ENCODE data around the gene SALL4.
"Not testable (repeated sequence)": the region's sequence is repeated elsewhere in the genome, so short reads cannot be mapped to it uniquely, and the experiment has no call there.

Gene SALL4

GRCh38 chr20:51818479-51819008 lies 16.2 kb upstream of the SALL4 start:
- Histone ChIP-seq H3K9me3 (ENCODE audit: control insufficient read depth, low read length) (no peaks in the 10 kb centered on the region), H3K4me3 (ENCODE audit: extremely low read depth, insufficient read depth, low read length, poor library complexity, severe bottlenecking) (no peak overlapping the region), H3K36me3 (ENCODE audit: control insufficient read depth, insufficient read depth, low read length) (no peaks in the 10 kb centered on the region), H3K27ac (ENCODE audit: low read depth, low read length, severe bottlenecking) (no peak overlapping the region), H3K4me1 (ENCODE audit: control insufficient read depth, insufficient read depth, low read length, poor library complexity, severe bottlenecking) (no peaks in the 10 kb centered on the region)
- WGBS, 2 experiments (ENCODE audit: insufficient coverage in 2 of 2), result 60% methylated on average over 1 of the region's 1 CpG; no CpG with 5 or more reads in 1 of the 2 experiments

GRCh38 chr20:51816856-51817255 lies 14.5 kb upstream of the SALL4 start:
- 90 to 91% methylated on average over 6 of the region's 8 CpGs for WGBS, 2 experiments (ENCODE audit: insufficient coverage in 2 of 2)
- H3K4me1 ChIP-seq (ENCODE audit: control insufficient read depth, insufficient read depth, low read length, poor library complexity, severe bottlenecking), result not testable (repeated sequence)

DNA sequence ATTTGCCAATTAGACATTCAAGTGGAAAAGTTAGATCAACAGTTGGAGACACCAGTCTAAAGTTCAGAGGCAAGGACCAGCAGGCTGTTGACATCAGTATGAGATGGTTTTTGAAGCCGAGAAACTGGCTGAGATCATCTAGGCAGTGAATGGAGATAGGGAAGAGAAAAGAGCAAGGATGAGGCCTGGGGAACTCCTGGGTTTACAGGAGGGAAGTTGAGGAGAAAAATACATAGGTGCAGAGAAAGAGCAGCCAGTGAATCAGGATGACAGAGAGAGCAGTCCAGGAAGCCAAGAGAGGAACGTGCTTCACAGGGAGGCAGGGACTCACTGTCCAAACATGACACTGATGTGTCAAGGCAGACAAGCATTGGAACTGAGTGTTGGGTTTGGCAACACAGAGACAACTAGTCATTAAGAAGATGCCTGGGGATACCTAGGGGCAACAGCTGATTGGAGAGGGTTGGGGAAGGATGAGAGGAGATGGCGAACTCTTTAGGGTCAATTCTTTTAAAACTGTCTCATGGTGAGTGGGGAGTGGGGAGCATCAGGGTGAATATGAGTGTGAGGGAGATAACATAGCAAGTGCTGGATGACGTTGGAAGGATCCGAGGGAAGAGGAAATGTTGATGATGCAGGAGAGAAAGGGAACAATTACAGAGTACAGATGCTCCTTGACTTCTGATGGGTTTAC lies 13.2 kb upstream of the SALL4 start:
- Histone ChIP-seq H3K4me1 (ENCODE audit: control insufficient read depth, insufficient read depth, low read length, poor library complexity, severe bottlenecking) (no peaks in the 10 kb centered on the region), H3K27ac (ENCODE audit: low read depth, low read length, severe bottlenecking) (no peak overlapping the region), H3K4me3 (ENCODE audit: extremely low read depth, insufficient read depth, low read length, poor library complexity, severe bottlenecking) (no peak overlapping the region), H3K36me3 (ENCODE audit: control insufficient read depth, insufficient read depth, low read length) (no peaks in the 10 kb centered on the region), H3K9me3 (ENCODE audit: control insufficient read depth, low read length) (no peaks in the 10 kb centered on the region)
- 87 to 88% methylated on average over 4 to 5 of the region's 5 CpGs for WGBS, 2 experiments (ENCODE audit: insufficient coverage in 2 of 2)

More at GRCh38 chr20:51816856-51817255, 14.5 kb upstream of the SALL4 start:
- H3K27ac ChIP-seq (ENCODE audit: low read depth, low read length, severe bottlenecking); H3K36me3 ChIP-seq (ENCODE audit: control insufficient read depth, insufficient read depth, low read length); H3K4me3 ChIP-seq (ENCODE audit: extremely low read depth, insufficient read depth, low read length, poor library complexity, severe bottlenecking); H3K9me3 ChIP-seq (ENCODE audit: control insufficient read depth, low read length): not testable (repeated sequence)

GRCh38 chr20:51812861-51813260 lies 10.5 kb upstream of the SALL4 start:
- 91 to 95% methylated on average over 4 of the region's 4 CpGs for WGBS, 2 experiments (ENCODE audit: insufficient coverage in 2 of 2)
- no peak overlapping the region for H3K27ac ChIP-seq (ENCODE audit: low read depth, low read length, severe bottlenecking)
- H3K36me3 ChIP-seq (ENCODE audit: control insufficient read depth, insufficient read depth, low read length), result no peaks in the 10 kb centered on the region
- H3K4me3 ChIP-seq (ENCODE audit: extremely low read depth, insufficient read depth, low read length, poor library complexity, severe bottlenecking), result no peak overlapping the region
- no peaks in the 10 kb centered on the region for H3K9me3 ChIP-seq (ENCODE audit: control insufficient read depth, low read length)
- no peaks in the 10 kb centered on the region for H3K4me1 ChIP-seq (ENCODE audit: control insufficient read depth, insufficient read depth, low read length, poor library complexity, severe bottlenecking)

GRCh38 chr20:51811514-51812128 lies 9.3 kb upstream of the SALL4 start:
- Histone ChIP-seq H3K4me1 (ENCODE audit: control insufficient read depth, insufficient read depth, low read length, poor library complexity, severe bottlenecking) (no peaks in the 10 kb centered on the region), H3K4me3 (ENCODE audit: extremely low read depth, insufficient read depth, low read length, poor library complexity, severe bottlenecking) (no peak overlapping the region), H3K27ac (ENCODE audit: low read depth, low read length, severe bottlenecking) (no peak overlapping the region), H3K9me3 (ENCODE audit: control insufficient read depth, low read length) (no peaks in the 10 kb centered on the region), H3K36me3 (ENCODE audit: control insufficient read depth, insufficient read depth, low read length) (no peaks in the 10 kb centered on the region)
- 27 to 42% methylated on average over 2 to 3 of the region's 8 CpGs for WGBS, 2 experiments (ENCODE audit: insufficient coverage in 2 of 2)

GRCh38 chr20:51811042-51811355 lies 8.7 kb upstream of the SALL4 start:
- Histone ChIP-seq H3K4me3 (ENCODE audit: extremely low read depth, insufficient read depth, low read length, poor library complexity, severe bottlenecking) (no peak overlapping the region), H3K9me3 (ENCODE audit: control insufficient read depth, low read length) (no peaks in the 10 kb centered on the region), H3K27ac (ENCODE audit: low read depth, low read length, severe bottlenecking) (no peak overlapping the region), H3K4me1 (ENCODE audit: control insufficient read depth, insufficient read depth, low read length, poor library complexity, severe bottlenecking) (no peaks in the 10 kb centered on the region), H3K36me3 (ENCODE audit: control insufficient read depth, insufficient read depth, low read length) (no peaks in the 10 kb centered on the region)
- 81 to 82% methylated on average over 2 to 3 of the region's 3 CpGs for WGBS, 2 experiments (ENCODE audit: insufficient coverage in 2 of 2)

DNA sequence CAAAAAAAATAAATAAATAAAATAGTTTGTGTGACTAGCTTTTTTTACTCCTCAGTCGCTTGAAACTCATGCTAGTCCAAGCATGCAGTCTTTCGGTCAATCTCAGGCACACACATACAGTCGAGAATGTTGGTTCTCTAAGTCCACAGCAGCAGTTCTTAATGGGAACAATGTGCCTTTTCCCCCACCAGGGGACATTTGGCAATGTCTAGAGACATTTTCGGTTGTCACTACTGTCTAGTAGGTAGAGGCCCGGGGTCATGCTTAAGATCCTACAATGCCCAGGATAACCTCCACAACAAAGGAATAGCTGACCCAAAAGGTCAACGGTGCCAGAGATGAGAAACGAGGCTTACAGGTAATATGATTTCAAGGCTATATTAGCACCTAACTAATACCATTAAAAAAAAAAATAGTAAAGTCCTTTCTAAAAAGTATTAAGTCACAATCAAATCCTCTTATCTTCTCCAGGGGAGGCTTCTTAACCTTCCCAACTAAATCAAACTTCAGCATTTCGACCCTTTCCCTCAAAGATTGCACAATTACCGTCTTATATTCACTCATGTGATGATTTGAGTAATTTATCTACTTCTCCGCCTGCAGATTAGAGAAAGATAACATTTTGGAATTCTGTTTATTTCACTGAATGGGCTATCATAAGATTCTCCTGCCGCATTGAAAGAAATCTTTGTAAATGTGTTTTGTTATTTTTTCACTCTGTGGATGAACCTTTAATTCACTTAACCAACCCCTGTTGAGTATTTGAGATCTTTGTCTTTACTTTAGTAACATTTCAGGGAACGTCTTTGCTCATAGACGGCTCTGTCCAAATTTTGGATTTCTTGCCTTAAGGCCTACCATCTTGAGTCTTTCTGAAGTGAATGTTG lies 8.1 kb upstream of the SALL4 start:
- H3K9me3 ChIP-seq (ENCODE audit: control insufficient read depth, low read length), result no peaks in the 10 kb centered on the region
- H3K27ac ChIP-seq (ENCODE audit: low read depth, low read length, severe bottlenecking), result no peak overlapping the region
- H3K4me1 ChIP-seq (ENCODE audit: control insufficient read depth, insufficient read depth, low read length, poor library complexity, severe bottlenecking), result no peaks in the 10 kb centered on the region
- no peak overlapping the region for H3K4me3 ChIP-seq (ENCODE audit: extremely low read depth, insufficient read depth, low read length, poor library complexity, severe bottlenecking)
- WGBS, 2 experiments (ENCODE audit: insufficient coverage in 2 of 2), result 90 to 96% methylated on average over 5 to 6 of the region's 13 CpGs
- no peaks in the 10 kb centered on the region for H3K36me3 ChIP-seq (ENCODE audit: control insufficient read depth, insufficient read depth, low read length)

- Histone ChIP-seq H3K9me3 (ENCODE audit: control insufficient read depth, low read length) (no peaks in the 10 kb centered on the region), H3K27ac (ENCODE audit: low read depth, low read length, severe bottlenecking) (no peak overlapping the region), H3K4me3 (ENCODE audit: extremely low read depth, insufficient read depth, low read length, poor library complexity, severe bottlenecking) (no peak overlapping the region), H3K36me3 (ENCODE audit: control insufficient read depth, insufficient read depth, low read length) (no peaks in the 10 kb centered on the region), H3K4me1 (ENCODE audit: control insufficient read depth, insufficient read depth, low read length, poor library complexity, severe bottlenecking) (no peaks in the 10 kb centered on the region)
- 83 to 85% methylated on average over 2 to 3 of the region's 5 CpGs for WGBS, 2 experiments (ENCODE audit: insufficient coverage in 2 of 2)
Measured at GRCh38 chr20:51807720-51808250, 5.5 kb upstream of the SALL4 start.

DNA sequence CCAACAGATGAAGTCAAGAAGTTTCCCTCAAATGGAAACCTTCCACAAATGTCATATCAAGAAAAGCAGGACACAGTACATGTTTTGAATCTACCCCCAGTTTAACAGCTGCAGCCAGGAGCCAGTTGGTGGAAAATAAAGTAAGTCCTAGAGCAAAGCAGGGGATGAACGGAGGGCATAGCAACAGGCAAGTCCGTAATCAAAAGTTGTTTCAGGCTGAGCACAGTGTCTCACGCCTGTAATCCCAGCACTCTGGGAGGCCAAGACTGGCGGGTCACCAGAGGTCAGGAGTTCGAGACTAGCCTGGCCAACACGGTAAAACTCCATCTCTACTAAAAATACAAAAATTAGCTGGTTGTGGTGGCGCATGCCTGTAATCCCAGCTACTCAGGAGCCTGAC lies 2.4 kb upstream of the SALL4 start:
- 89 to 90% methylated on average over 7 of the region's 7 CpGs for WGBS, 2 experiments (ENCODE audit: insufficient coverage in 2 of 2)
- no peaks in the 10 kb centered on the region for H3K36me3 ChIP-seq (ENCODE audit: control insufficient read depth, insufficient read depth, low read length)

DNA sequence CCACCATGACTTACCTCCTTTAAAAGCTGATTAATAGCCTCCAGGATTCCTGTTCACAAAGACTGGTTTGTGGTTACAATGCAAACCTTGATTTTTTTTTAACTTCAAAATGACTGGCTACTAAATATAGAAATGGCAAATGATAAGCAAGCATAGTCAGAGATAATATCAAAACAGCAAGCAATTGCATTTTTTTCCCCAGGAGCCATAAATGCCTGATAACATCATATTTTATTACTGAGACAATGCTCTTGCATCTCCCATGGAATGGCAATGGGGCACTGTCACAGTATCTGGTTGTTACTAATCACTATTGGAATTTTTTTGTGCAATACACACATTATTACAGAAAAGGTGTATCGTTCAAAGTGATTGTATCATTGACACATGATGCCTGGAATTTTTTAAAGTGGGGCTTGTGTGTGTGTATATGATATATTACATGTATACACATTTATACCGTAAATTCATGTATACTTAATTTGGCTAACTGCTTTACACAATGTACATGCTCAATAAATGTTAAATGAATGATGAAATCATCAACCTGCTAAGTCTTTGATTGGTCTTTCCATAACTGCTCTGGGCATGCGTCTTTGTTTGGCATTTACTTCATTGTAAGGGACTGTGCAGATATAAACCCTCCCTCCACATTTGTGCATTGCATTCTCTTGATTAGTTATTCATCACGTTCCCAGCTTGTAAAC lies 980 bp upstream of the SALL4 start:
- H3K4me1 ChIP-seq (ENCODE audit: control insufficient read depth, insufficient read depth, low read length, poor library complexity, severe bottlenecking), result peaks cover 9% of the 10 kb centered on the region
- 92 to 100% methylated on average over 2 of the region's 4 CpGs for WGBS, 2 experiments (ENCODE audit: insufficient coverage in 2 of 2)
- H3K27ac ChIP-seq (ENCODE audit: low read depth, low read length, severe bottlenecking), result peak overlapping the region; percentile 13
- H3K36me3 ChIP-seq (ENCODE audit: control insufficient read depth, insufficient read depth, low read length), result no peaks in the 10 kb centered on the region
- no peak overlapping the region for H3K4me3 ChIP-seq (ENCODE audit: extremely low read depth, insufficient read depth, low read length, poor library complexity, severe bottlenecking)
- H3K9me3 ChIP-seq (ENCODE audit: control insufficient read depth, low read length), result no peaks in the 10 kb centered on the region

More for the DNA sequence above, 2.4 kb upstream of the SALL4 start:
- H3K9me3 ChIP-seq (ENCODE audit: control insufficient read depth, low read length), result no peaks in the 10 kb centered on the region
- H3K4me1 ChIP-seq (ENCODE audit: control insufficient read depth, insufficient read depth, low read length, poor library complexity, severe bottlenecking), result no peaks in the 10 kb centered on the region
- H3K27ac ChIP-seq (ENCODE audit: low read depth, low read length, severe bottlenecking), result no peak overlapping the region
- H3K4me3 ChIP-seq (ENCODE audit: extremely low read depth, insufficient read depth, low read length, poor library complexity, severe bottlenecking), result no peak overlapping the region
